ENCODE results near the gene SCUBE1. TPM values are rescaled to one million over a fixed set of nuclear protein-coding genes. Genes with fewer than 3 reads are reported as not detected.

The SCUBE1 gene
- total and polyA plus RNA-seq, 4 donors, result 1.6 to 7.9 (median 5.0) TPM

- peaks cover 0 to 46% (median 13%) of the 10 kb centered on the region in 5 donors for H3K4me1 ChIP-seq (ENCODE audit: control insufficient read depth in 5 of 5, insufficient read depth in 5 of 5, low read length in 5 of 5)
- H3K27me3 ChIP-seq (ENCODE audit: control insufficient read depth in 3 of 3, insufficient read depth in 3 of 3, low read length in 2 of 3), result no peaks in the 10 kb centered on the region
- TF ChIP-seq, protein P1, sequence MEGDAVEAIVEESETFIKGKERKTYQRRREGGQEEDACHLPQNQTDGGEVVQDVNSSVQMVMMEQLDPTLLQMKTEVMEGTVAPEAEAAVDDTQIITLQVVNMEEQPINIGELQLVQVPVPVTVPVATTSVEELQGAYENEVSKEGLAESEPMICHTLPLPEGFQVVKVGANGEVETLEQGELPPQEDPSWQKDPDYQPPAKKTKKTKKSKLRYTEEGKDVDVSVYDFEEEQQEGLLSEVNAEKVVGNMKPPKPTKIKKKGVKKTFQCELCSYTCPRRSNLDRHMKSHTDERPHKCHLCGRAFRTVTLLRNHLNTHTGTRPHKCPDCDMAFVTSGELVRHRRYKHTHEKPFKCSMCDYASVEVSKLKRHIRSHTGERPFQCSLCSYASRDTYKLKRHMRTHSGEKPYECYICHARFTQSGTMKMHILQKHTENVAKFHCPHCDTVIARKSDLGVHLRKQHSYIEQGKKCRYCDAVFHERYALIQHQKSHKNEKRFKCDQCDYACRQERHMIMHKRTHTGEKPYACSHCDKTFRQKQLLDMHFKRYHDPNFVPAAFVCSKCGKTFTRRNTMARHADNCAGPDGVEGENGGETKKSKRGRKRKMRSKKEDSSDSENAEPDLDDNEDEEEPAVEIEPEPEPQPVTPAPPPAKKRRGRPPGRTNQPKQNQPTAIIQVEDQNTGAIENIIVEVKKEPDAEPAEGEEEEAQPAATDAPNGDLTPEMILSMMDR (IDR thresholded peaks at IDR 0.05; ENCODE audit: control extremely low read depth, extremely low read depth), result no peak
- H3K9ac ChIP-seq (ENCODE audit: insufficient read depth in 1 of 2, low read length in 2 of 2), result no peak overlapping the region
- H3K36me3 ChIP-seq (ENCODE audit: control insufficient read depth in 4 of 4, insufficient read depth in 4 of 4, low read length in 4 of 4), result no peaks in the 10 kb centered on the region
- 84 to 89% methylated on average over 10 of the region's 10 CpGs for WGBS, 2 donors
- no peak for DNase-seq
- no peak for ATAC-seq (ENCODE audit: insufficient read depth, low FRiP score)
- no peak overlapping the region for H3K27ac ChIP-seq (ENCODE audit: low read depth in 1 of 2, low read length in 1 of 2)
- no peak overlapping the region for H3K4me3 ChIP-seq
- no peaks in the 10 kb centered on the region for H3K9me3 ChIP-seq (ENCODE audit: control insufficient read depth in 4 of 4, insufficient read depth in 3 of 4, low read length in 3 of 4)
Observed at GRCh38 chr22:43312608-43313007, 30.6 kb downstream of the SCUBE1 start.

DNA sequence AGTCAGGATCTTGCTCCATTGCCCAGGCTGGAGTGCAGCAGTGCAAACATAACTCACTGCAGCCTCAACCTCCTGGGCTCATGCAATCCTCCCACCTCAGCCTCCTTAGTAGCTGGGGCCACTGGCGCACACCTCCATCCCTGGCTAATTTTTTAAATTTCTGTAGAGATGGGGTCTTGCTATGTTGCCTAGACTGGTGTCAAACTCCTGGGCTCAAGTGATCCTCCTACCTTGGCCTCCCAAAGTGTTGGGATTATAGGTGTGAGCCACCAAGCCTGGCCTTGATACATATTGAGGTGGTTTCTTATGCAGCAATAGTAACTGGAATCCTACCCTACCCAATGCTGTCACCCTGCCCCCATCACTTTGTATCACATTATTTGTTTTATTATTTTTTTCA lies 32.4 kb downstream of the SCUBE1 start:
- H3K4me1 ChIP-seq (ENCODE audit: control insufficient read depth in 5 of 5, insufficient read depth in 5 of 5, low read length in 5 of 5), result peaks cover 0 to 49% (median 17%) of the 10 kb centered on the region in 5 donors
- ATAC-seq (ENCODE audit: insufficient read depth, low FRiP score), result no peak
- H3K27me3 ChIP-seq (ENCODE audit: control insufficient read depth in 3 of 3, insufficient read depth in 3 of 3, low read length in 2 of 3), result no peaks in the 10 kb centered on the region
- no peak overlapping the region for H3K27ac ChIP-seq (ENCODE audit: low read depth in 1 of 2, low read length in 1 of 2)
- no peak for DNase-seq
- H3K9me3 ChIP-seq (ENCODE audit: control insufficient read depth in 4 of 4, insufficient read depth in 3 of 4, low read length in 3 of 4), result no peaks in the 10 kb centered on the region
- 100% methylated on average over 1 of the region's 1 CpG for WGBS, 2 donors
- H3K9ac ChIP-seq (ENCODE audit: insufficient read depth in 1 of 2, low read length in 2 of 2), result no peak overlapping the region
- TF ChIP-seq, protein P1 (IDR thresholded peaks at IDR 0.05; ENCODE audit: control extremely low read depth, extremely low read depth), result no peak
- no peaks in the 10 kb centered on the region for H3K36me3 ChIP-seq (ENCODE audit: control insufficient read depth in 4 of 4, insufficient read depth in 4 of 4, low read length in 4 of 4)
- no peak overlapping the region for H3K4me3 ChIP-seq

DNA sequence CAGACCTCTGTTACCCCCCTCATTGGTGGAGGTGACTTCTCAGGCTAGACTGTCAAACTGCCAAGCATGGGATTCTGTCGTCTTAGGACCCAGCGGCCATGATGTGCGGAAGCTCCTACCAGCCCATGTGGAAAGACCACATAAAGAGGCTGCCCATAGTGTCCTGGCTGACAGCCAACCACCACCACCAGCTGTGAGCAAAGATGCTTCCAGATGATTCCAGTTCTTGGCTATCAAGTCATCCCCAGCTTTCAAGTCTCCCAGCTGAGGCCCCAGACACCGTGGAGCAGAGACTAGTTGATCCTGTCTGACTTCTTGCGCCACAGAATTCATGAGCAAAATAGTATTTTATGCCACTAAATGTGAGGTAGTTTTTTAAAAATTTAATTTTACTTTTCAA lies 32.9 kb downstream of the SCUBE1 start:
- Histone ChIP-seq H3K4me1 (ENCODE audit: control insufficient read depth in 5 of 5, insufficient read depth in 5 of 5, low read length in 5 of 5) (peaks cover 0 to 54% (median 20%) of the 10 kb centered on the region in 5 donors), H3K27me3 (ENCODE audit: control insufficient read depth in 3 of 3, insufficient read depth in 3 of 3, low read length in 2 of 3) (no peaks in the 10 kb centered on the region), H3K9ac (ENCODE audit: insufficient read depth in 1 of 2, low read length in 2 of 2) (no peak overlapping the region), H3K4me3 (no peak overlapping the region), H3K27ac (ENCODE audit: low read depth in 1 of 2, low read length in 1 of 2) (no peak overlapping the region), H3K36me3 (ENCODE audit: control insufficient read depth in 4 of 4, insufficient read depth in 4 of 4, low read length in 4 of 4) (no peaks in the 10 kb centered on the region), H3K9me3 (ENCODE audit: control insufficient read depth in 4 of 4, insufficient read depth in 3 of 4, low read length in 3 of 4) (no peaks in the 10 kb centered on the region)
- no peak for ATAC-seq (ENCODE audit: insufficient read depth, low FRiP score)
- 78 to 85% methylated on average over 5 of the region's 5 CpGs for WGBS, 2 donors
- peak; percentile 49 to 64 (median 57) for DNase-seq
- TF ChIP-seq, protein P1 (IDR thresholded peaks at IDR 0.05; ENCODE audit: control extremely low read depth, extremely low read depth), result no peak

GRCh38 chr22:43308836-43309235 lies 34.3 kb downstream of the SCUBE1 start:
- Histone ChIP-seq H3K36me3 (ENCODE audit: control insufficient read depth in 4 of 4, insufficient read depth in 4 of 4, low read length in 4 of 4) (no peaks in the 10 kb centered on the region), H3K4me3 (no peak overlapping the region), H3K9me3 (ENCODE audit: control insufficient read depth in 4 of 4, insufficient read depth in 3 of 4, low read length in 3 of 4) (no peaks in the 10 kb centered on the region), H3K9ac (ENCODE audit: insufficient read depth in 1 of 2, low read length in 2 of 2) (no peak overlapping the region), H3K27ac (ENCODE audit: low read depth in 1 of 2, low read length in 1 of 2) (no peak overlapping the region), H3K4me1 (ENCODE audit: control insufficient read depth in 5 of 5, insufficient read depth in 5 of 5, low read length in 5 of 5) (peaks cover 0 to 58% (median 17%) of the 10 kb centered on the region in 5 donors), H3K27me3 (ENCODE audit: control insufficient read depth in 3 of 3, insufficient read depth in 3 of 3, low read length in 2 of 3) (no peaks in the 10 kb centered on the region)
- ATAC-seq (ENCODE audit: insufficient read depth, low FRiP score), result no peak
- WGBS, 2 donors, result 72 to 75% methylated on average over 10 of the region's 10 CpGs
- TF ChIP-seq, protein P1 (IDR thresholded peaks at IDR 0.05; ENCODE audit: control extremely low read depth, extremely low read depth), result no peak
- DNase-seq, result no peak
